GM21529 (cell line): Measurements from ENCODE around the gene ZNRD2.
"Not testable (repeated sequence)": the region's sequence is repeated elsewhere in the genome, so short reads cannot be mapped to it uniquely, and the experiment has no call there.

Experiments
- ATAC-seq: cut with Tn5 transposase; IDR thresholded peaks from one replicate; pipeline ENCODE4 v1.9.1; 2021; ENCODE audit not compliant: unreplicated experiment

The ZNRD2 gene, protein sequence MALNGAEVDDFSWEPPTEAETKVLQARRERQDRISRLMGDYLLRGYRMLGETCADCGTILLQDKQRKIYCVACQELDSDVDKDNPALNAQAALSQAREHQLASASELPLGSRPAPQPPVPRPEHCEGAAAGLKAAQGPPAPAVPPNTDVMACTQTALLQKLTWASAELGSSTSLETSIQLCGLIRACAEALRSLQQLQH

DNA sequence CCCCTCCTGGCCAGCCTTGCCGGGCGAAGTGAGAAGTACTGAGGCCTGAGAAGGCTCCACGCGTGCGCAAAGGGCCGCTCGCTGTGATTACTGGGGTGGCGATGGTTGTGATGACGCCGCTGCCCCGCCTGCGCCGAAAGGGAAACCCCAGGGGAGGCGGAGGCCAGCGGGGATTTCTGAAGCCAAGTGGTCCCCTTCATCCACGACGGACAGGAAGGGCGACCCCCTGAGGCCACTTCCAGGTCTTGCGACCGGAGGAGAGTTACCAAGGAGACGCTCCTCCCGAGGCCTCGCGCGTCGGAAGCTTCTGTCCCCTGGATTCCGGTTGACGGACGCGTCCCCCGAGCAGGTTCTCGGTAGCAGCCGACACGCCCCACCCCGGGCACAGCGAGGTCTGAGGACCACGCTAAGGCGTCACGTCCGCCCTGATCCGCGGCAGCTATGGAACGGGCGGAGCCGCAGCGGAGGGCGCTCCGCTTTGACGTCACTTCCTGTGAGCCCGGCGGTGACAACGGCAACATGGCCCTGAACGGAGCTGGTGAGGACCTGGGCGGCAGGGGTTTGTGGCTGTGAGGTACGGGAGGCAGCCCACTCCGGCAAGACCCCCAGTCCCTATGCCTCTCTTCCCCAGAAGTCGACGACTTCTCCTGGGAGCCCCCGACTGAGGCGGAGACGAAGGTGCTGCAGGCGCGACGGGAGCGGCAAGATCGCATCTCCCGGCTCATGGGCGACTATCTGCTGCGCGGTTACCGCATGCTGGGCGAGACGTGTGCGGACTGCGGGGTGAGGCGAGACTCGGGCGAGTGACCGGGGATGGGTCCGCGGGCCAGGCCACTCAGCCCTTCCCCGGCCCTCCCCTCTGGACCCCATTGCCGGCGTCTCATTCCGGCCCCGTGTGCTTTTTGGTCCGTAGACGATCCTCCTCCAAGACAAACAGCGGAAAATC lies at the start of gene ZNRD2:
ZNRD2 (plus strand) TSS at position 505 of the 946 bp plus-strand sequence; CDS start at position 520, 15 bp downstream.
- peak; percentile 63 for ATAC-seq

DNA sequence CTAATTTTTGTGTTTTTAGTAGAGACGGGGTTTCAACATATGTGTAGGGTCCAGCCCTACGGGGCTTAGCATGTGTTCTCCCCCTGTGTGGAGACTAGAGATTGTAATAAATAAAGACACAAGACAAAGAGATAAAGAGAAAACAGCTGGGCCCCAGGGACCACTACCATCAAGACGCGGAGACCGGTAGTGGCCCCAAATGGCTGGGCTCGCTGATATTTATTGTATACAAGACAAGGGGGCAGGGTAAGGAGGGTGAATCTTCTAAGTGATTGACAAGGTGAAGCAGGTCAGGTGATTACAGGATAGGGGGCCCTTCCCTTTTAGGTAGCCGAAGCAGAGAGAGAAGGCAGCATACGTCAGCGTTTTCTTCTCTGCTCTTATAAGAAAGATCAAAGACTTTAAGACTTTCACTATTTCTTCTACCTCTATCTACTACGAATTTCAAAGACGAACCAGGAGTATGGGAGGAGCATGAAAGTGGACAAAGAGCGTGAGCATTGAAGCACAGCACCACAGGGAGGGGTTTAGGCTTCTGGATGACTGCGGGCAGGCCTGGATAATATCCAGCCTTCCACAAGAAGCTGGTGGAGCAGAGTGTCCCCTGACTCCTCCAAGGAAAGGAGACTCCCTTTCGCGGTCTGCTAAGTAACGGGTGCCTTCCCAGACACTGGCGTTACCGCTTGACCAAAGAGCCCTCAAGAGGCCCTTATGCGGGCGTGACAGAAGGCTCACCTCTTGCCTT lies 48.3 kb upstream of the ZNRD2 start:
- ATAC-seq: not testable (repeated sequence)

DNA sequence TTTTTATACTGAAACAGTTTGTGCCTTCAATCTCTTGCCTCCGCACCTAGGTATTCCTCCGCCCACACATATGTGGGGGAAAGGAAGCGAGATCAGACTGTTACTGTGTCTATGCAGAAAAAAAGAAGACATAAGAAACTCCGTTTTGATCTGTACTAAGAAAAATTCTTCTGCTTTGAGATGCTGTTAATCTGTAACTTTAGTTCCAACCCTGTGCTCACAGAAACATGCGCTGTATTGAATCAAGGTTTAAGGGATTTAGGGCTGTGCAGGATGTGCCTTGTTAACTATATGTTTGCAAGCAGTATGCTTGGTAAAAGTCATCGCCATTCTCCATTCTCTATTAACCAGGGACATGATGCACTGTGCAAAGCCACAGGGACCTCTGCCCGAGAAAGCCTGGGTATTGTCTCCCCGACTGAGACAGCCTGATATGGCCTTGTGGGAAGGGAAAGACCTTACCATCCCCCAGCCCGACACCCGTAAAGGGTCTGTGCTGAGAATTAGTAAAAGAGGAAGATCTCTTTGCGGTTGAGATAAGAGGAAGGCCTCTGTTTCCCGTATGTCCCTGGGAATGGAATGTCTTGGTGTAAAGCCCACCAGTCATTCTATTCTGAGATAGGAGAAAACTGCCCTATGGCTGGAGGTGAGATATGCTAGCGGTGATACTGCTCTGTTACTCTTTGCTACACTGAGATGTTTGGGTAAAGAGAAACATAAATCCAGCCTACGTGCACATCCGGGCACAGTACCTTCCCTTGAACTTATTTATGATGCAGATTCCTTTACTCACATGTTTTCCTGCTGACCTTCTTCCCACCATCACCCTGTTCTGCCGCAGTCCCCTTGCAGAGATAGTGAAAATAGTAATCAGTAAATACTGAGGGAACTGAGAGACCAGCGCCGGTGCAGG lies 47.3 kb upstream of the ZNRD2 start:
- ATAC-seq: not testable (repeated sequence)

DNA sequence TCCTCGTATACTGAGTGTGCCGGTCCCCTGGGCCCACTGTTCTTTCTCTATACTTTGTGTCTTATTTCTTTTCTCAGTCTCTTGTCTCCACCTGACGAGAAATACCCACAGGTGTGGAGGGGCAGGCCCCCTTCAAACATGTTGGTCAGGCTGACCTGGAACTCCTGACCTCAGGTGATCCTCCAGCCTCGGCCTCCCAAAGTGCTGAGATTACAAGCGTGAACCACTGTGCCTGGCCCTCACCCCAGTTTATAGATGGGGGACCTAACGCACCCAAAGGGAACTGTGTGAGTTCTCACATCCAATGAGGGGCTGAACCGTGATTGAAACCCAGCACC lies 46.7 kb upstream of the ZNRD2 start:
- ATAC-seq: not testable (repeated sequence)

DNA sequence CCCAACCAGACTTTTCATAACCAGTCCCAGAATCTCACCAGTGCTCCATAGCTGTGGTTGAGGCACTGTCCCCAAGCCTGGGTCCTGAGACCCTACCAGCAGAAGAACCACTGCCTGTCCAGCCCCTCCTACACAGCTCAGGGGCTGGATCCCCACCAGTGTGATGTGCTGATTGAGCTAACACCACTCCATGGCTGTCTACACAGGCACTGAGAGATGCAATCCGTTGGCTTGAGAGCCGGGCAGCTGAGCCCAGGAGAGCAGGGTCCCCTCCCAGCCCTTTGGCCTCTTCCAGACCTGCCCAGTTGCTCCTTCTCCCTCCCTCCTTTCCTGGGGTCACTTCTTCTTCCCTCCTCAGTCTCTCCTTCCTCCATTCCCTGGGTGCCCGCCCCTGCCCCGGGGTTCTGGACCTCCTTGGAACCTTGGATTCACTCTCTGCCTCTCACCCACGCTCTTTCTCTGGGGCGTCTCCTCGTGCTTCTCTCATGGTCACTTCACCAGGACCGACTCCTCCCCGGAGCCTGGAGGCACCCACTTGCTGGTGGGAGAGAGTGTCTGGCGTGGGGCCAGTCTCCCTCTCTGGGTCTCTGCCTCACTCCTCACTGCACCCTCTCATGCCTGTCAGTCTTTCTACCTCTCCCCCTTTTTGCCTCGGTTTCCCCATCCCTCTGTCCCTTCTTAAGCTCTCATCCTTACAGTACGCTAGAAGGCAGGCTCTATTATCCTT lies 46.1 kb upstream of the ZNRD2 start:
- no peak for ATAC-seq

DNA sequence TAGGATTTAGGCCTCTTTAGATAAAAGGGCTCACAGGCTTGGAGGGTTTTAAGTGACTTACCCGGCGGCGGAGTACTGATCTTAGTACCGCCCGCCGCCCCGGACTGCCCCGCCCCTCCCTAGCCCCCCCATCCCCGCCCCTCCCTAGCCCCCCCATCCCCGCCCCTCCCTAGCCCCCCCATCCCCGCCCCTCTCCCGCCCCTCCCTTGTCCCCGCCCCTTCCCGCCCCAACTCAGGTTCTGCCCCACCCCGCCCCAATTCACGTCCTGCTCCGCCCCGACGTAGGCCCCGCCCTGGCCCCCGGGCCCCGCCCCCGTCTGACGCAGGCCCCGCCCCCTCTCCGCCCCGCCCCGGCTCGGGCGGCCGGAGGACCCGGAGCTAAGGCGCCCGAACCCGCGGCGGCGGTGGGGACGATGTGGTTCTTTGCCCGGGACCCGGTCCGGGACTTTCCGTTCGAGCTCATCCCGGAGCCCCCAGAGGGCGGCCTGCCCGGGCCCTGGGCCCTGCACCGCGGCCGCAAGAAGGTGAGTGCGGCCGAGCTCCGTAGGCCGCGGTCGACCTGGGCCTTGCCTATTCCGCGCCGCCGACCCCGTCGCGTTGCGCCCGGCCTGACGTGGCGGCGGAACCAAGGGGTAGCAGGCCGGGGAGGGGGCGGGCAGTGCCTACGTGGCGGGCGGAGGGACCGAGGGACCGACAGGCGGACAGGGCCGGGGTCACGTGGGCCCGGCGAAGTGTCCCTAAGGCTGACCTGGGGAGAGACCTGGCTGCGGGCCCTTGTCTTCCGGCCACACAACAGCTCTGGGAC lies 45.3 kb upstream of the ZNRD2 start, which contains the start of gene SCYL1:
SCYL1 (plus strand) TSS at position 343 of the 805 bp plus-strand sequence; CDS start at position 414, 71 bp downstream.
- peak; percentile 61 for ATAC-seq

DNA sequence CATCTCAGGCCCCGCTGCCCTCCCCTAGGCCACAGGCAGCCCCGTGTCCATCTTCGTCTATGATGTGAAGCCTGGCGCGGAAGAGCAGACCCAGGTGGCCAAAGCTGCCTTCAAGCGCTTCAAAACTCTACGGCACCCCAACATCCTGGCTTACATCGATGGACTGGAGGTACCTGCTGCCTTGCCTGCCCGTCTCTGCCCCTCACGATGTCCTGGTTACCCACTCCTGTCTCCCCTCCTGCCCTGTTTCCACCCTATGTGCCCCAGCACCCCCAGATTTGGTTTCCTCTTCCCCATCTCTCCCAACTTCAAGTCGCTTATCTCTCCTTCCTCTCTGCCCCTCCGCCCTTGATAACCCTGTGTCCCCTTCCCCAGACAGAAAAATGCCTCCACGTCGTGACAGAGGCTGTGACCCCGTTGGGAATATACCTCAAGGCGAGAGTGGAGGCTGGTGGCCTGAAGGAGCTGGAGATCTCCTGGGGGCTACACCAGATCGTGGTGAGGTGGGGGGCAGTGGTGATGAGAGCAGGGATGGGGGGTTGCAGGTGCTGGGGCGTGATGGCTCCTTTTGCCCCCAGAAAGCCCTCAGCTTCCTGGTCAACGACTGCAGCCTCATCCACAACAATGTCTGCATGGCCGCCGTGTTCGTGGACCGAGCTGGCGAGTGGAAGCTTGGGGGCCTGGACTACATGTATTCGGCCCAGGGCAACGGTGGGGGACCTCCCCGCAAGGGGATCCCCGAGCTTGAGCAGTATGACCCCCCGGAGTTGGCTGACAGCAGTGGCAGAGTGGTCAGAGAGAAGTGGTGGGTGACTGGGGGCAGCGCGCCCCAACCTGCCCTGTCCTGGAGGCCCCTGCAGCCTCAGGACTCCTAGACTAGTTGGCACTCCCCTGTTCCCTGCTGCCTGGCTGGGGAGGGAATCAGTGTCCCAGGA lies 44.5 kb upstream of the ZNRD2 start:
- ATAC-seq: no peak

DNA sequence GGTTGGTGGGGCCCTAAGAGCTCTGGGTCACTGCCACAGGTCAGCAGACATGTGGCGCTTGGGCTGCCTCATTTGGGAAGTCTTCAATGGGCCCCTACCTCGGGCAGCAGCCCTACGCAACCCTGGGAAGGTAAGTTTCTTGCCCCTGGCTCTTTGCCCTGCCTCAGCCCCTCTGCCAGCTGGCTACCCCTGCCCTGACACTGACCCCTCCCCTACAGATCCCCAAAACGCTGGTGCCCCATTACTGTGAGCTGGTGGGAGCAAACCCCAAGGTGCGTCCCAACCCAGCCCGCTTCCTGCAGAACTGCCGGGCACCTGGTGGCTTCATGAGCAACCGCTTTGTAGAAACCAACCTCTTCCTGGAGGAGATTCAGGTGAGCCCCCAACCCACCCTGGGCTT lies 43.5 kb upstream of the ZNRD2 start:
- no peak for ATAC-seq

DNA sequence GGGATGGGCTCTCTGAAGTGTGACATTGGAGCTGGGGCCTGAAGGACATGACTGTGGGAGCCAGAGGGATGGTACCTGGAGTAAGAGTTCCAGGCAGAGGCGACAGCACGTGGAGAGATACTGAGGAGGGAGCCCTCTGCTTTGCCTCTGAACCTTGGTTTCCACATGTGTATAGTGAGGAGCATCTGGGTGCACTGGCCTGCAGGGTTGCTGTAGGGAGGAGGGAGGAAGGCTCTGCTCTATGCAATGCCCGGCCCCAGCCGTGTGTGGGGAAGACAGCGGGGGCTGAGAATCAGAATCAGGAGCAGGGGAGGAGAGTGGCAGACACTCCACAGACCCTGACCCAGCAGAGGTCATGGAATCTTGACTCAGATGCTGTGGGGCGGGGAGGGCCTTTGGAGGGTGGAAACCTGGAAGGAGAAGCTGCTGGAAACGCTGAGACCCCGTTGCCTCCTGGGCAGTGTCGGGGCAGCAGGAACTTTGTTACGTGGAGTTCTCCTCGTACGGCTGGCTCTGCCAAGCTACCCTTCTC lies 41.4 kb upstream of the ZNRD2 start:
- ATAC-seq: no peak

DNA sequence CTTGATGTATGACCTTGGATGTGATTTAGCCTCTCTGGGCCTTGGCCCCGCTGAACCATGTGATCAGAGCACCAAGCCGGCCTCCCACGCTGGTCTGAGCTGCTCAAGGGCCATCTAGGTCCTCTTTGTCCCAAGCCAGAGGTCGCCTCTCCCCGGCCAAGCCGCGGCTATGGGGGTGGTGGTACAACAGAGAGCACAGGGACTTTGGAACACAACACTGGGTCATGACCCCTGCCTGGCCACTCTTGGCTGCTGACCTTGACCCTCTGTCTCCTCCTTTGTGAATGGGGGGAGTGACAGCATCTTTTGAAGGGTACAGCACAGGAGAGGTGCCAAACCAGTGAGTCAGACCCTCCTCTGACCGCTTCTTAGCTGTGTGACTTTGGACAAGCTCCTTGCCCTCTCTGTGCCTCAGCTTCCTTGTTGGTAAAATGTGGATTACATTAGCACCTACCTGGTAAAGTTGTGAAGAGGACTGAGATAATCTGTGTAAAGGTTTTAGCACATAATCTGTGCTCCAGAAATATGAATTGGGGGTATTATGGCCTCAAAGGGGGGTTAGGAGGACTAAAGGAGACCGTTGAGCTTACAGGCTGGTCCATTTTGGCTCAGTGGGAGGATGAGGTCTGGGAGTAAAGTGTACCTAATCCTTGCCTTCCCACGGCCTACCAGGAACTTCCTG lies 40.7 kb upstream of the ZNRD2 start:
- ATAC-seq: no peak

DNA sequence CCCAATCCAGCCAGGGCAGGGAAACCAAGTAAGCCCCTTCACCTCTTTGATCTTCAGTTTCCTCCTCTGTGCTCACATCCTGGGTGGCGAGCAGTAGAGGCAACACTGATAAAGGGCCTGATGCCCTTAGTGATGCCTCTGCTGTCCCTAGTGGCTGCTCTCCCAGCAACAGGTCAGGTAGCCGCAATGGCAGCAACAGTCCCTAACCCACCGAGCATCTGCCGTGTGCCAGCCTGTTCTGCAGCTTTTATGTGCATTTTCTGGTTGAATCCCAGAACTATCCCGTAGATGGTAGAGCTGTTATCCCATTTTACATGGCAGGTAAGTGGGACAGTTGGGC lies 40.1 kb upstream of the ZNRD2 start:
- ATAC-seq: no peak

DNA sequence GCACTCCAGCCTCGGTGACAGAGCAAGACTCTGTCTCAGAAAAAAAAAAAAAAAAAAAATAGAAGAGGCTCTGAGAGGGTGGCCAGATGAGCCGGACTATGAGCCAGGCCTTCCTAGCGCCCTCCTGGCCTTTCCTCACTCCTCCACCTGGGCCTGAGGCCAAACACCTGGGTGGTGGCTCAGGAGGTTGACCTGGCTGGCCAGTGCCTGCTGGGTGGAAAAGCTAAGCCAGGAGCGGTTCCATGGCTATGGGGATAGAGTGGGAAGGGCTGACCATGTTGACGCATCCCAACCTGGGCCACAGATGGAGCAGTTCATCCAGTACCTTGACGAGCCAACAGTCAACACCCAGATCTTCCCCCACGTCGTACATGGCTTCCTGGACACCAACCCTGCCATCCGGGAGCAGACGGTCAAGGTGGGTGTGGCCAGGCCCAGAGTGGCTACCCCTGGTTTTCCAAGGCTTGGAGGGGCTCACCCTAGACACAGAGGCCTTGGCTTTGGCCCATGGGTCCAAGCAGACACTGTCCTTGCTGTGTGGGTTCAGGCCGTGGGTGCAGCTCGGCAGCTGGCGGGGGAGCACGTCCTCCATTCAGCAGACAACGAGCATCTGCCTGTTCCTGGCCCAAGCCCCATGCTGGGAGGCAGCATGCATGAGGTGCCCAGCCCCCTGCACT lies 37.8 kb upstream of the ZNRD2 start:
- ATAC-seq: no peak

DNA sequence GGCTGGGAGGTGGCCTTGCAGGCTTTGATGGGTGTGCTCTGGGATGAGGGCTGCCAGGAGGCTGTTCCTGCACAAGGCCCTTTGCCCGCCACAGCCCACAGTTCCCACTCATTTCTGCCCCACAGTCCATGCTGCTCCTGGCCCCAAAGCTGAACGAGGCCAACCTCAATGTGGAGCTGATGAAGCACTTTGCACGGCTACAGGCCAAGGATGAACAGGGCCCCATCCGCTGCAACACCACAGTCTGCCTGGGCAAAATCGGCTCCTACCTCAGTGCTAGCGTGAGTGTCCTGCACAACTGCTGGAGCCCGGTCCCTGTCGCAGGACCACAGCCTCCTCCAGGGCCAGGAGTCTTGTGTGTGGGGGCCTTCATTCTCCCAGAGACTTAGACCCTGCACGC lies 35.2 kb upstream of the ZNRD2 start:
- no peak for ATAC-seq

DNA sequence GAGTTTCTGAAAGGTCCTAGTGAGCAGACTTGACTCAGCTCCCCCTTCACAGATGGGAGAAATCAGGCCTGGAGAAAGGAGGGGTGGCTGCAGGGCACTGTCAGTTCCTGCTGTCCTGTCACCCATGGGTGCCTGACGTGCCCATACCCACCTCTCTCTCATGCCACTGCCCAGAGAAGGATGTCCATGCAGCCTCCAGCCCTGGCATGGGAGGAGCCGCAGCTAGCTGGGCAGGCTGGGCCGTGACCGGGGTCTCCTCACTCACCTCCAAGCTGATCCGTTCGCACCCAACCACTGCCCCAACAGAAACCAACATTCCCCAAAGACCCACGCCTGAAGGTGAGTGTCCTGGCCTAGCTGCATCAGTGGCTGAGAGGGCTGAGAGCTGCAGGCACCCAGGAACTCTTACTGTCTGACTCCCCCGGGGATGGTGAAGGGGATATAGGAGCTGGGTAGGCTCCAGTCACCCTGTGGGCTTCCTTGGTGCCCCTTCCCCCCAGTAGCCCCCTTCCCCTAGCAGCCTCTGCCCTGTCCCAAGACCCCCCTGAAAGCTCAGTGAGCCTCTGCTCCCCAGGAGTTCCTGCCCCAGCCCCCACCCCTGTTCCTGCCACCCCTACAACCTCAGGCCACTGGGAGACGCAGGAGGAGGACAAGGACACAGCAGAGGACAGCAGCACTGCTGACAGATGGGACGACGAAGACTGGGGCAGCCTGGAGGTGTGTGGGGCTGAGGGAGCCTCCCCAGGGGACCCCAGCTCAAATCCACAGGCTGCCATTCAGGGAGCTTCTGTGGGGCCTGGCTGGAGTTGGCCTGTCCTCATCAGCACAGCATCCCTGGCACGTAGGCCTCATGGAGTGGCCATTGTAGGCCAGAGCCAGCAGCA lies 33.6 kb upstream of the ZNRD2 start:
- ATAC-seq: no peak

DNA sequence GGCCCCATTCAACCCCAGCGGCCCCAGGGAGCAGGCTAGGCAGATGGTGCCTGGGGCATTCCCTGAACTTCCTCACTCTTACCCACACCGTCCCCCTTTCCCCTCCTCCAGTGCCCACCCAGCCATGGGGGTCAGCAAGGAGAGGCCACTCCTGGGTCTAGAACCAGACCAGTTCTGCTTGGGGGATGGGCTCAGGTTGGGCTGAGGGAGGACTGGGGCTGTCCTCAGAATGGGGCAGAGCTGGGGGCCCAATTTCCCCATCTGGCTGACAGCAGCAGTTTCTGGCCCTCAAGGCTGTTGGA lies 33.0 kb upstream of the ZNRD2 start:
- no peak for ATAC-seq
